GM23248 (cell line): ENCODE data around the gene DPP6. TPM values are rescaled to one million over a fixed set of nuclear protein-coding genes. Genes with fewer than 3 reads are reported as not detected.
"Not testable (repeated sequence)": the region's sequence is repeated elsewhere in the genome, so short reads cannot be mapped to it uniquely, and the experiment has no call there.

Source experiments
- DNase-seq: peaks from one replicate; pipeline ENCODE4 v3.0.0-alpha.2; 2015
- H2AFZ ChIP-seq: fragments of 200-600 bp; sonication (generic); 2 replicates; pipeline ENCODE4 v1.6.1; 2016; ENCODE audit warnings: antibody characterized with exemption
- H3F3A ChIP-seq: fragments of 200-600 bp; sonication (generic); 2 replicates; pipeline ENCODE4 v1.6.1; 2016; ENCODE audit warnings: mild to moderate bottlenecking, antibody characterized with exemption, mixed run types; ENCODE audit not compliant: insufficient read depth
- H3K27ac ChIP-seq: fragments of 200-600 bp; sonication (generic); 2 replicates; pipeline ENCODE4 v1.5.1; 2016; ENCODE audit warnings: mild to moderate bottlenecking
- H3K27me3 ChIP-seq: fragments of 200-600 bp; sonication (generic); replicated peaks from 2 replicates; pipeline ENCODE4 v1.6.1; 2016; ENCODE audit warnings: mild to moderate bottlenecking; ENCODE audit not compliant: insufficient read depth
- H3K36me3 ChIP-seq: fragments of 200-600 bp; sonication (generic); 2 replicates; pipeline ENCODE4 v1.6.1; 2016; ENCODE audit warnings: low read depth, mild to moderate bottlenecking
- H3K4me1 ChIP-seq: fragments of 200-600 bp; sonication (generic); 2 replicates; pipeline ENCODE4 v1.6.1; 2016; ENCODE audit warnings: mild to moderate bottlenecking; ENCODE audit not compliant: insufficient read depth
- H3K4me2 ChIP-seq: fragments of 200-600 bp; sonication (generic); one replicate; pipeline ENCODE4 v1.6.1; 2016; ENCODE audit warnings: mild to moderate bottlenecking; ENCODE audit not compliant: unreplicated experiment
- H3K4me3 ChIP-seq: fragments of 200-600 bp; sonication (generic); 2 replicates; pipeline ENCODE4 v1.5.1; 2016; ENCODE audit warnings: mild to moderate bottlenecking
- H3K79me2 ChIP-seq: fragments of 200-600 bp; sonication (generic); 2 replicates; pipeline ENCODE4 v1.6.1; 2016; ENCODE audit warnings: mild to moderate bottlenecking; ENCODE audit not compliant: insufficient read depth
- H3K9ac ChIP-seq: fragments of 200-600 bp; sonication (generic); 2 replicates; pipeline ENCODE4 v1.6.1; 2016; ENCODE audit warnings: mild to moderate bottlenecking
- H3K9me2 ChIP-seq: fragments of 200-600 bp; sonication (generic); 2 replicates; pipeline ENCODE4 v1.6.1; 2016; ENCODE audit warnings: mixed run types, mild to moderate bottlenecking, moderate library complexity; ENCODE audit not compliant: insufficient read depth
- H3K9me3 ChIP-seq: fragments of 200-600 bp; sonication (generic); one replicate; pipeline ENCODE4 v1.6.1; 2017; ENCODE audit warnings: low read depth
- H4K20me1 ChIP-seq: fragments of 200-600 bp; sonication (generic); 2 replicates; pipeline ENCODE4 v1.6.0; 2016; ENCODE audit not compliant: insufficient read depth
- WGBS, 2 experiments: methylation state at CpG; one replicate each; pipeline ENCODE4 v1.1.6; 2015 to 2017; ENCODE audit warnings: low lambda C conversion rate in 2 of 2, low coverage in 1 of 2; ENCODE audit errors: missing lambda C conversion rate in 2 of 2; 5-methylcytosine and 5-hydroxymethylcytosine counted together
- in situ Hi-C: fragments of 300-500 bp; cut with MboI; formaldehyde crosslinking; loops from 2 replicates; pipeline ENCODE4 v1.15.0; 2020
- polyA plus RNA-seq: library from polyadenylated mRNA; unstranded; fragments of >200 nt; fragmentation: Nextera tagmentation; extraction: Ambion mirVana; gene quantifications from 2 replicates; pipeline ENCODE4 v1.2.1, GENCODE V29; 2016
- total RNA-seq: library from RNA; depleted of rRNA; stranded (reverse); fragments of >200 nt; shearing (Covaris generic); gene quantifications from 2 replicates; pipeline ENCODE4 v1.2.3, GENCODE V29; 2014

The DPP6 gene
- total and polyA plus RNA-seq, 2 experiments from 2014 or later: not detected

DNA sequence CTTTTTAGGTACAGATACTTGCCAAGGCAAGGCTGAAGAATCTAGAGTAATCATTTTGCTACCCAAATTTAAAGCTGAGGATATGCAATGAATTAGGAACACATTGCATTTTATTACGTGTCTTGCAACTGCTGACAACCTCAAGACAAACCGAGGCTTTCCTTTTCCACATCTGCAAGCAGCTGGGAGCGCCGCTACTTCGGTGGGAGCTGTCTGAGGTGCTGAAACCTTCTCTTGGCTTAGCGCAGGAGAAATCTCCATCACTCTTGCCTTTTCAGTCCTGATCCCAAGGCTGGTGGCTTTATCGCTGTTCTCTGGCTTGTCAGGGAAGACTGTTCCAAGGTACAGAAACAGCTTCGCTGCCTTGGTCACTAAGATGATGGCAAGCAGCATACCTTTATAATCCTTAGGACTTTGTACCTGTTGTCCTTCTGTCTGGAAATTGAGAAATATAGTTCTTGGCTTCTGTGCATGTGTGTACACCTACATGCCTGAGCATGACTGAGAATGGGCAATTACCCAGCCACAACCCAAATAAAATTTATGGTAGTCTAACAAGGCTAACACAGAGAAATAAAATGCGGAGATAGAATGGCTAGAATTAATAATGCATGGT, 3.4 kb downstream of the DPP6 start:
- H3K27me3 ChIP-seq, in situ Hi-C loops, H2AFZ ChIP-seq, H3K4me3 ChIP-seq, H3K4me1 ChIP-seq, H3K36me3 ChIP-seq, H3K9ac ChIP-seq, H3K9me2 ChIP-seq, H4K20me1 ChIP-seq, H3K9me3 ChIP-seq, H3F3A ChIP-seq, H3K4me2 ChIP-seq, H3K27ac ChIP-seq, H3K79me2 ChIP-seq: not testable (repeated sequence)
- WGBS, 2 experiments: 11 to 15% methylated on average over 9 of the region's 9 CpGs
- peak; percentile 58 for DNase-seq

DNA sequence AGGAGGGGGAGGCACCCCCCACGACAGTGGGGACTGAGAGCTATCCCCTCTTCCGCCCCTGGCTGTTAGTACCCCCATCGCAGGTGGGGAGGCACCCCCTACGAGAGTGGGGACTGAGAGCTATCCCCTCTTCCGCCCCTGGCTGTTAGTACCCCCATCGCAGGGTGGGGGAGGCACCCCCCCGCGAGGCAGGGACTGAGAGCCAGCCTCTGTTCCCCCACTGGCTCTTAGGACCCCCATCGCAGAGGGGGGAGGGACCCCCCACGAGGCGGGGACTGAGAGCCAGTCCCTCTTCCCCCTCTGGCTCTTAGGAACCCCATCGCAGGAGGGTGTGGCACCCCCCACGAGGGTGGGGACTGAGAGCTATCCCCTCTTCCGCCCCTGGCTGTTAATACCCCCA, 6.6 kb downstream of the DPP6 start:
- H3K9ac ChIP-seq, H3K36me3 ChIP-seq, H4K20me1 ChIP-seq, H3K27me3 ChIP-seq, H3K27ac ChIP-seq, DNase-seq, H3K4me1 ChIP-seq, H3K9me3 ChIP-seq, H3K79me2 ChIP-seq, H3K9me2 ChIP-seq, in situ Hi-C loops, H3K4me2 ChIP-seq, H3K4me3 ChIP-seq, H2AFZ ChIP-seq, H3F3A ChIP-seq: not testable (repeated sequence)
- WGBS, 2 experiments: 61 to 100% methylated on average over 1 to 13 of the region's 14 CpGs

GRCh38 chr7:154060551-154060950, 8.4 kb downstream of the DPP6 start:
- H3K4me2 ChIP-seq, H3K9ac ChIP-seq, H3K4me3 ChIP-seq, H3K36me3 ChIP-seq, H3K27me3 ChIP-seq, H3K9me3 ChIP-seq, H3F3A ChIP-seq, H3K27ac ChIP-seq, H3K4me1 ChIP-seq, H2AFZ ChIP-seq, H3K79me2 ChIP-seq, in situ Hi-C loops, H3K9me2 ChIP-seq, DNase-seq, H4K20me1 ChIP-seq: not testable (repeated sequence)
- 65 to 66% methylated on average over 3 to 14 of the region's 15 CpGs for WGBS, 2 experiments

GRCh38 chr7:154071833-154072232, 19.6 kb downstream of the DPP6 start:
- H3K27ac ChIP-seq, H3K79me2 ChIP-seq, H3K4me2 ChIP-seq, H2AFZ ChIP-seq, H3K4me3 ChIP-seq, H3K9ac ChIP-seq, H4K20me1 ChIP-seq, H3F3A ChIP-seq, H3K4me1 ChIP-seq, H3K27me3 ChIP-seq, H3K9me2 ChIP-seq, H3K9me3 ChIP-seq, in situ Hi-C loops, H3K36me3 ChIP-seq: not testable (repeated sequence)
- WGBS, 2 experiments: 5% methylated on average over 4 of the region's 4 CpGs
- peak; percentile 27 for DNase-seq

DNA sequence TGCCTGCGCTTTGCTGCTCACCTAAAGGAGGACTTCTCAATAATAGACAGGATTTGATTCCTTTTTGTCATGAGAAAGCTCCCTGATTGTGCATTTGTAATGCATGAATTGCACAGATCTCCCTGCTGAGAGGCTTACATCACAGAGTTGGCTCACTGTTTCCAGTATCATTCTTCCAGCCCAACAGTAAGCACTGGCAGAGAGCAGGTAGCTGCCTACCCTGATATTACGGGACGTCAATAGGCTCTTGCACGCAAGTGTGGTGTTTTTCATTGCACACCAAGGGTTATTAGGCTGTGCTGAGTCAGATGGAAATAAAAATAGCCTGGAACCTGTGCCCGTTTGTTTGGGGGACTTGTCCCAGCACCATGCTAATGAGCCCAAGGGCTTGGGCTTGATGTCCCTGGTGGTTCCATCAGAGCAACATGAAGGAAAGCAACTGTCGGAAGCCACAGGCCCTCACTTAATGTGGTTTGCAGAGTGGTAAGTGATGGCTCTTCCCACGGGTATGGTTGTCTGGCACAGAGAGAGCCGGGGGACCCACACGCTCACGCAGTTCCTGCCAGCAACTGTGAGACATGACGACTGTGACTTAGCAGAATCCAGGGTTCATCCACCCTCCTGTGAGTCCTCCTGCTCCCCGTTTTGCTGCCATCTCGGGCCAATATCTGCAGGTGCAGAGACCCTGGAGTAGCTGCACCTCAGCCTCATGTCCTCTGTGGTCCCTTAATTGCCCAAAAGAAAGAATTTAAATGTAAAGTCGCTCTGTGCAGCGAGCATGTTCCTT, 20.4 kb downstream of the DPP6 start:
- H3K27ac ChIP-seq, H4K20me1 ChIP-seq, H3K9me3 ChIP-seq, DNase-seq, H3K79me2 ChIP-seq, H3K27me3 ChIP-seq, in situ Hi-C loops, H3K9me2 ChIP-seq, H3K4me3 ChIP-seq, H2AFZ ChIP-seq, H3K4me1 ChIP-seq, H3K9ac ChIP-seq, H3K36me3 ChIP-seq, H3K4me2 ChIP-seq, H3F3A ChIP-seq: not testable (repeated sequence)
- 31 to 33% methylated on average over 15 of the region's 15 CpGs for WGBS, 2 experiments

- H2AFZ ChIP-seq, H3K79me2 ChIP-seq, H3K4me3 ChIP-seq, H3K9me3 ChIP-seq, DNase-seq, in situ Hi-C loops, H3K9ac ChIP-seq, H3K4me1 ChIP-seq, H3F3A ChIP-seq, H3K27me3 ChIP-seq, H3K36me3 ChIP-seq, H3K27ac ChIP-seq, H3K4me2 ChIP-seq, H3K9me2 ChIP-seq, H4K20me1 ChIP-seq: not testable (repeated sequence)
- WGBS, 2 experiments: 18 to 24% methylated on average over 2 of the region's 2 CpGs
Measured at GRCh38 chr7:154078523-154078922, 26.3 kb downstream of the DPP6 start.

DNA sequence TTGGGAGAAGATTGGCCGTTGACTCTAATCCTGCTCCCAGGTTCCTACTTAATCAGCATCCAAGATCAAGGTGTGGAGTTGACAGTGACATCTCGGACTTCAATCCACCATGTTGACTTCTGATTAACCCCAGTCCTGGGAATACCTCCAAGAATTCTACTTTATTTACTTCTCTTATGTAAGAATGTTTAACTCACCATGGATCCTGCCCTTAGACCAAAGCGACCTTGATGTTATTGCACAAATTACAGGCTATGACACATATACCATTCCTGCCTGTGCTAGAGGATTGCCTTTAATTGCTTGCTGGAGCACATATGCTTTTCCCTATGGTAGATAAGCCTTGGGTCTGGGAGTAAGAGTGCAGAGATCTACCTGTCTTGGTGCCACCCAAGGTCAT, 28.1 kb downstream of the DPP6 start:
- 11 to 17% methylated on average over 3 of the region's 3 CpGs for WGBS, 2 experiments
- H3K4me2 ChIP-seq, H3F3A ChIP-seq, H3K27me3 ChIP-seq, H2AFZ ChIP-seq, H3K27ac ChIP-seq, DNase-seq, H3K4me3 ChIP-seq, H3K9me2 ChIP-seq, H3K36me3 ChIP-seq, H4K20me1 ChIP-seq, in situ Hi-C loops, H3K9ac ChIP-seq, H3K4me1 ChIP-seq, H3K9me3 ChIP-seq, H3K79me2 ChIP-seq: not testable (repeated sequence)
